GM13977 (cell line): ENCODE data around the gene UQCC2.

Experiments
- DNase-seq: peaks from one replicate; pipeline ENCODE4 v3.0.0; 2012; ENCODE audit warnings: low spot score
- in situ Hi-C: fragments of 300-500 bp; cut with MboI; formaldehyde crosslinking; loops from one replicate; pipeline ENCODE4 v1.12.0; 2022; ENCODE audit warnings: low sequenced_read_pairs, low pct_unique_long_range_greater_than_20kb, mixed read lengths, inconsistent platforms; ENCODE audit not compliant: unreplicated experiment
- TF ChIP-seq, protein P1 (sequence below): IDR thresholded peaks from 2 replicates; pipeline ENCODE4 v1.5.1; 2012; ENCODE audit warnings: mild to moderate bottlenecking, control low read depth; ENCODE audit not compliant: insufficient read depth; ENCODE audit errors: extremely low read depth, missing control alignments

UQCC2 gene

DNA sequence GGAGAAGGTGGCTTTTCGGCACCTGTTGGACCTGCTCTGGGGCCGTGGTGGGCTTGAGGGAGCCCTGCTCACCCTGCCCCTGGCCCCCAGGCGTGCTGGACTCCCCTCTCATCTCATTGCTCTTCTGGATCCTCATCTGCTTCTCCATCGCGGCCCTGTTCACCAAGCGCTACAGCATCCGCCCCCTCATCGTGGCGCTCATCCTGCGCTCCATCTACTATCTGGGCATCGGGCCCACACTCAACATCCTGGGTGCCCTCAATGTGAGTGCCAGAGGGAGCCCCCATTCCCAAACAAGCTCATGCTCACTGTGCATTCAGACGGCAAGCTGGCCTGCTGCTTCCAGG is 22.4 kb downstream of the UQCC2 start:
- TF ChIP-seq, protein P1, sequence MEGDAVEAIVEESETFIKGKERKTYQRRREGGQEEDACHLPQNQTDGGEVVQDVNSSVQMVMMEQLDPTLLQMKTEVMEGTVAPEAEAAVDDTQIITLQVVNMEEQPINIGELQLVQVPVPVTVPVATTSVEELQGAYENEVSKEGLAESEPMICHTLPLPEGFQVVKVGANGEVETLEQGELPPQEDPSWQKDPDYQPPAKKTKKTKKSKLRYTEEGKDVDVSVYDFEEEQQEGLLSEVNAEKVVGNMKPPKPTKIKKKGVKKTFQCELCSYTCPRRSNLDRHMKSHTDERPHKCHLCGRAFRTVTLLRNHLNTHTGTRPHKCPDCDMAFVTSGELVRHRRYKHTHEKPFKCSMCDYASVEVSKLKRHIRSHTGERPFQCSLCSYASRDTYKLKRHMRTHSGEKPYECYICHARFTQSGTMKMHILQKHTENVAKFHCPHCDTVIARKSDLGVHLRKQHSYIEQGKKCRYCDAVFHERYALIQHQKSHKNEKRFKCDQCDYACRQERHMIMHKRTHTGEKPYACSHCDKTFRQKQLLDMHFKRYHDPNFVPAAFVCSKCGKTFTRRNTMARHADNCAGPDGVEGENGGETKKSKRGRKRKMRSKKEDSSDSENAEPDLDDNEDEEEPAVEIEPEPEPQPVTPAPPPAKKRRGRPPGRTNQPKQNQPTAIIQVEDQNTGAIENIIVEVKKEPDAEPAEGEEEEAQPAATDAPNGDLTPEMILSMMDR: no peak
- DNase-seq: no peak
- in situ Hi-C loops: no loop called here

DNA sequence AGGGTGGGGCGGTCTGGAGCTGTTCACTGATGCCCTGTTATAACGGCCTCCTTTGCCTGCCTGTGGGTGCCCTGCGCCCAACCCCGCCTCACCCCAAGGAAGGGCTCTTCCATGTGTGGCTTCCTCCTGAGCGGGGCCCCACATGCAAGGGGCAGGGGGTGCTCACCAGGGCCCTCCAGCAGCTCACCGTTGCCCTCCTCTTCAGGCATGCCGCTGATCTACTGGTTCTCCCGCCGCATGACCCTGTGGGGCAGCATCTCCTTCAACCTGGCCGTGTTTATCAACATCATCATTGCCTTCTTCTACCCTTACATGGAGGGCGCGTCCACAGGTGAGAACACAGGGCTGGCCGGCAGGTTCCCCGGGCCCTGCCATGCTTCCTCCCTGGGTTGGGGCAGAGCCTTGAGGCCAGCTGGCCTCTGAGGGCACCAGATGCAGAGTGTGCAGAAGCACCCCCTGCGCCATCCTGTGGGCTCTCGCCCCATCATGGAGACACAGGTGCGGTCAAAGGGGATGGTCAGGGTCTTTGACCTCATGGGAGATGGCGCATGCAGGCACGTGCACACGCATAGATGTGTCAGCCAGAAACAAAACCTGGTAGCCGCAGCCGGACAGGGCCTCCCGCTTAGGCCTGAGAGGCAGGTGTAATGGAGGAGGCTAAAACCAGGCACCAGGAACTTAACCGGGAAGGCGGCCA is 22.9 kb downstream of the UQCC2 start:
- TF ChIP-seq, protein P1: no peak
- in situ Hi-C loops: no loop called here

DNA sequence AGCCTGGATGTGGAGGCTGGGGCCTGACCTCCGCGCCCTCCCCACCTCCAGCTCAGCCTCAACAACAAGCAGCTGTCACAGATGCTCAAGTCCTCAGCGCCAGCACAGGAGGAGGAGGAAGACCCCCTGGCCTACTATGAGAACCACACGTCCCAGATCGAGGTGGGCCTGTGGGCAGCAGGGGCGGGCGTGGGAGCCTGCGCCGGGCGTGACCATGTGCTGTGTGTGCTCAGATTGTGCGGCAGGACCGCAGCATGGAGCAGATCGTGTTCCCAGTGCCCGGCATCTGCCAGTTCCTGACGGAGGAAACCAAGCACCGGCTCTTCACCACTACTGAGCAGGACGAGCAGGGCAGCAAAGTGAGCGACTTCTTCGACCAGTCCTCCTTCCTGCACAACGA is 23.5 kb downstream of the UQCC2 start:
- DNase-seq: no peak
- in situ Hi-C loops: no loop called here
- TF ChIP-seq, protein P1: no peak

More for the DNA sequence above, 22.9 kb downstream of the UQCC2 start:
- no peak for DNase-seq

DNA sequence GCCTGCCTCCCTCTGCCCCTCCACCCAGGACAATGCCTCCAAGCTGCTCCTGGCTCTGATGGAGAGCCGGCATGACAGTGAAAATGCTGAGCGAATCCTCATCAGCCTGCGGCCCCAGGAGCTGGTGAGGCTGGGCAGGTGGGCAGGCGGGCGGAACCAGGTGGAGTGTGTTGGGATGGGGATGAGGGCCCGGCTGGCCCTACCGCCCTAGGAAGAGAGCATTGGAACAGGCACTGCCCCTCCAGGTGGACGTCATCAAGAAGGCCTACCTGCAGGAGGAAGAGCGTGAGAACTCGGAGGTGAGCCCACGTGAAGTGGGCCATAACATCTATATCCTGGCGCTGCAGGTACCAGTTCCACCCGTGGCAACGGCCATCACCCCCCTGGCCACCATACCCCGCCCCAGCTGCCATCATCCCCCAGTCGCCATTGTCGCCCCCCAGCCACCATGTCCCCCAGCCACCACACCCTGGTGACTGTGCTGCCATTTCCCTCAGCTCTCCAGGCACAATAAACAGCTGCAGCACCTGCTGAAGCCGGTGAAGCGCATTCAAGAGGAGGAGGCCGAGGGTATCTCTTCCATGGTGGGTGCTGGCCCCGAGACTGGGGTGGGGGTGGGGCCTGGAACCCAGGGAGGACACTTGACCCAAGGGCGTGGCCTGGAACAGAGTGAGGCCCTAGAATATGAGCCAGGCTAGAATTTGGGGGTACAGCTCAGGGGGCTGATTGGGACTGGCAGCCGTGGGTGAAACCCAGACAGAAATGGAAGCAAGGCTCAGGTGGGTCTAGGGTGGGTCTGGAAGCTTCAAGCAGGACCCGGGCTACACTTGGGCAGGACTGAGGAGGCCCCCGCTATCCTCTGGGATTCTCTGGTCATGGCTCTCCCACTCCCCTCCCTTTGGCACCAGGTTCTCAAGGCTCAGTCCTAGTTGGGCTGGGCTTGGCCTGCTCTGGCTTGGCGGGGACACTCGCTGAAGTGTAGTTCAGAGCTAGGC is 24.2 kb downstream of the UQCC2 start:
- DNase-seq: no peak
- in situ Hi-C loops: no loop called here
- TF ChIP-seq, protein P1: no peak

DNA sequence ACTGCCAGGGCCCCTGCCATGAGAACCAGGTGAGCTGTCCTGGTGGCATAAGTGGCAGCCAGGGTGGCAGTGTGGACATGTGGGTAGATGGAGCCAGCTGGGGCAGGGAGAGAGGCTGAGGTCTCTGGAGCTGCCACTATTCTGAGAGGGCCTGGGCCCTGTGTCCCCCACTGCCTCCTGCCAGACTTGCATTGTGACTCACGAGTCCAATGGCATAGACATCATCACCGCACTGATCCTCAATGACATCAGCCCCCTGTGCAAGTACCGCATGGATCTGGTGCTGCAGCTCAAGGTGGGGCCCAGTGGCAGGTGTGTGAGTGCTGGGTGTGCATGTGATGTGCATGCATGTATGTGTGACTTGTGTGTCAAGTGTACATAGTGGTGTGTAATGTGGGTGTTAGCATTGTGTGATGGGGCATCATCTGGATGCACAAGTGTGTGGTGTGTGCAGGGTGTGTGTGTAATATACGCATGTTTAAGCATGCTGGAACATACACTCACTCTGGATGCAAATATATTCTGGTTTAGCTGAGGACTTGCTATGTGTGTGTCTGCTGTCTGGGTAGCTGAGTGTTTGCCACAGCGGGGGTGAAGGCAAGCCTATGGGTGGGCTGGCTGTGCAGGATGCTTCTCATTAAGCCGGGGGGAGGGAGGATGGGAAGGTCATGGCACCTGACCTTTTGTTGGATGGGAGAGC is 25.1 kb downstream of the UQCC2 start:
- TF ChIP-seq, protein P1: no peak
- no peak for DNase-seq
- in situ Hi-C loops: no loop called here
